ENCODE data around the gene ERC2. TPM values are rescaled to one million over a fixed set of nuclear protein-coding genes. Genes with fewer than 3 reads are reported as not detected.

Gene ERC2
- total and polyA plus RNA-seq, 12 donors, result 0.22 to 4.2 (median 1.7) TPM

GRCh38 chr3:55717481-55717880, 750.8 kb downstream of the ERC2 start:
- Histone ChIP-seq H3K4me3 (no peak overlapping the region), H3K27me3 (peaks cover 0 to 18% (median 5%) of the 10 kb centered on the region in 7 donors), H3K27ac (no peak overlapping the region), H3K9me3 (no peaks in the 10 kb centered on the region), H3K4me1 (peaks cover 0 to 7% (median 0%) of the 10 kb centered on the region in 9 donors), H3K36me3 (no peaks in the 10 kb centered on the region)
- 59 to 67% methylated on average over 5 of the region's 5 CpGs for WGBS, 2 donors
- DNase-seq (no peak), ATAC-seq (no peak)
- intact Hi-C loops (cut with DNase I), result loop anchor here in 1 of 10 donors (5.0 kb wide), 1 partner anchor 230 kb away; the partner anchor contains the start of gene WNT5A
- no peak for TF ChIP-seq CTCF (IDR thresholded peaks at IDR 0.05)

- no peak for ATAC-seq
- H3K27ac ChIP-seq, result no peak overlapping the region
- H3K4me3 ChIP-seq, result no peak overlapping the region
- intact Hi-C loops (cut with DNase I), result loop anchor here in 1 of 10 donors (5.0 kb wide), 1 partner anchor 229 kb away; the partner anchor contains the start of gene WNT5A
- no peak for TF ChIP-seq CTCF (IDR thresholded peaks at IDR 0.05)
- peaks cover 0 to 7% (median 0%) of the 10 kb centered on the region in 9 donors for H3K4me1 ChIP-seq
- no peak for DNase-seq
- H3K36me3 ChIP-seq, result no peaks in the 10 kb centered on the region
- peaks cover 0 to 12% (median 4%) of the 10 kb centered on the region in 7 donors for H3K27me3 ChIP-seq
- WGBS, 2 donors, result 90 to 92% methylated on average over 2 of the region's 2 CpGs
- no peaks in the 10 kb centered on the region for H3K9me3 ChIP-seq
These were observed 751.5 kb downstream of the ERC2 start for GRCh38 chr3:55716611-55717225.

GRCh38 chr3:55716044-55716443, 752.2 kb downstream of the ERC2 start:
- H3K27ac ChIP-seq, result no peak overlapping the region
- no peak for TF ChIP-seq CTCF (IDR thresholded peaks at IDR 0.05)
- no peaks in the 10 kb centered on the region for H3K36me3 ChIP-seq
- no peak overlapping the region for H3K4me3 ChIP-seq
- ATAC-seq (no peak), DNase-seq (no peak)
- H3K4me1 ChIP-seq, result peaks cover 0 to 7% (median 0%) of the 10 kb centered on the region in 9 donors
- no peaks in the 10 kb centered on the region for H3K9me3 ChIP-seq
- intact Hi-C loops (cut with DNase I), result loop anchor here in 1 of 10 donors (5.0 kb wide), 1 partner anchor 229 kb away; the partner anchor contains the start of gene WNT5A
- H3K27me3 ChIP-seq, result peaks cover 0 to 8% (median 0%) of the 10 kb centered on the region in 7 donors

GRCh38 chr3:55714057-55714456, 754.2 kb downstream of the ERC2 start:
- intact Hi-C loops (cut with DNase I), result no loop called here
- no peak for TF ChIP-seq CTCF (IDR thresholded peaks at IDR 0.05)
- Histone ChIP-seq H3K27me3 (peaks cover 0 to 5% (median 0%) of the 10 kb centered on the region in 7 donors), H3K27ac (no peak overlapping the region), H3K4me1 (peaks cover 0 to 13% (median 0%) of the 10 kb centered on the region in 9 donors), H3K4me3 (no peak overlapping the region), H3K9me3 (no peaks in the 10 kb centered on the region), H3K36me3 (no peaks in the 10 kb centered on the region)
- DNase-seq (no peak), ATAC-seq (no peak)

All from heart right ventricle (tissue), 16 donors.